GM10847 (cell line): Measurements from ENCODE around the gene BHLHA15.

ENCODE experiments used
- POLR2A ChIP-seq: IDR thresholded peaks from 2 replicates; pipeline ENCODE4 v1.6.1; 2011; ENCODE audit not compliant: insufficient read length; ENCODE audit errors: extremely low read depth

BHLHA15 gene

GRCh38 chr7:98211221-98211675, at the start of gene BHLHA15:
BHLHA15 (plus strand) TSS chr7:98211439; CDS start chr7:98212310, 871 bp downstream.
- TF ChIP-seq POLR2A, result no peak

- TF ChIP-seq POLR2A, result no peak
Measured at GRCh38 chr7:98162758-98163157, 48.5 kb upstream of the BHLHA15 start.

GRCh38 chr7:98163269-98163668, 48.0 kb upstream of the BHLHA15 start:
- no peak for TF ChIP-seq POLR2A

GRCh38 chr7:98163704-98164494, 47.3 kb upstream of the BHLHA15 start:
- no peak for TF ChIP-seq POLR2A

- TF ChIP-seq POLR2A, result no peak
Measured at GRCh38 chr7:98165827-98166667, 45.2 kb upstream of the BHLHA15 start.

- TF ChIP-seq POLR2A, result no peak
Measured at GRCh38 chr7:98166668-98166970, 44.6 kb upstream of the BHLHA15 start.

GRCh38 chr7:98167653-98168052, 43.6 kb upstream of the BHLHA15 start:
- no peak for TF ChIP-seq POLR2A

GRCh38 chr7:98168181-98168903, 42.9 kb upstream of the BHLHA15 start:
- no peak for TF ChIP-seq POLR2A

- no peak for TF ChIP-seq POLR2A
Measured at GRCh38 chr7:98168904-98169621, 42.2 kb upstream of the BHLHA15 start.

- TF ChIP-seq POLR2A, result no peak
Measured at GRCh38 chr7:98170966-98171365, 40.3 kb upstream of the BHLHA15 start.

- no peak for TF ChIP-seq POLR2A
Measured at GRCh38 chr7:98171449-98171848, 39.8 kb upstream of the BHLHA15 start.

GRCh38 chr7:98174334-98175259, 36.6 kb upstream of the BHLHA15 start:
- TF ChIP-seq POLR2A, result no peak

- no peak for TF ChIP-seq POLR2A
Measured at GRCh38 chr7:98175260-98175940, 35.8 kb upstream of the BHLHA15 start.
